ENCODE measurements around the gene MS4A6A.
A peak's percentile ranks its signal among the peaks of the same experiment; 100 is the strongest.
"Not testable (repeated sequence)": the region's sequence is repeated elsewhere in the genome, so short reads cannot be mapped to it uniquely, and the experiment has no call there.

The MS4A6A gene

GRCh38 chr11:60206616-60207015, 23.7 kb upstream of the MS4A6A start:
- no peaks in the 10 kb centered on the region for H3K4me1 ChIP-seq (ENCODE audit: control insufficient read depth, insufficient read depth, low read length, poor library complexity, severe bottlenecking)
- H3K4me3 ChIP-seq (ENCODE audit: extremely low read depth, insufficient read depth, low read length, poor library complexity, severe bottlenecking): no peak overlapping the region
- no peaks in the 10 kb centered on the region for H3K36me3 ChIP-seq (ENCODE audit: control insufficient read depth, insufficient read depth, low read length)
- 80% methylated on average over 1 of the region's 1 CpG; no CpG with 5 or more reads in 1 of the 2 experiments for WGBS, 2 experiments (ENCODE audit: insufficient coverage in 2 of 2)
- no peaks in the 10 kb centered on the region for H3K9me3 ChIP-seq (ENCODE audit: control insufficient read depth, low read length)
- no peak overlapping the region for H3K27ac ChIP-seq (ENCODE audit: low read depth, low read length, severe bottlenecking)

- Histone ChIP-seq H3K4me1 (ENCODE audit: control insufficient read depth, insufficient read depth, low read length, poor library complexity, severe bottlenecking) (no peaks in the 10 kb centered on the region), H3K36me3 (ENCODE audit: control insufficient read depth, insufficient read depth, low read length) (no peaks in the 10 kb centered on the region), H3K9me3 (ENCODE audit: control insufficient read depth, low read length) (no peaks in the 10 kb centered on the region), H3K27ac (ENCODE audit: low read depth, low read length, severe bottlenecking) (no peak overlapping the region), H3K4me3 (ENCODE audit: extremely low read depth, insufficient read depth, low read length, poor library complexity, severe bottlenecking) (no peak overlapping the region)
- WGBS, 2 experiments (ENCODE audit: insufficient coverage in 2 of 2): 77 to 95% methylated on average over 2 to 3 of the region's 4 CpGs
Measured at GRCh38 chr11:60204922-60205321, 22.0 kb upstream of the MS4A6A start.

- not testable (repeated sequence) for H3K4me1 ChIP-seq (ENCODE audit: control insufficient read depth, insufficient read depth, low read length, poor library complexity, severe bottlenecking); H3K9me3 ChIP-seq (ENCODE audit: control insufficient read depth, low read length); H3K36me3 ChIP-seq (ENCODE audit: control insufficient read depth, insufficient read depth, low read length); H3K4me3 ChIP-seq (ENCODE audit: extremely low read depth, insufficient read depth, low read length, poor library complexity, severe bottlenecking); H3K27ac ChIP-seq (ENCODE audit: low read depth, low read length, severe bottlenecking)
- 97% methylated on average over 10 of the region's 26 CpGs; no CpG with 5 or more reads in 1 of the 2 experiments for WGBS, 2 experiments (ENCODE audit: insufficient coverage in 2 of 2)
Measured at GRCh38 chr11:60201334-60201733, 18.5 kb upstream of the MS4A6A start.

GRCh38 chr11:60197442-60197841, 14.6 kb upstream of the MS4A6A start:
- Histone ChIP-seq H3K9me3 (ENCODE audit: control insufficient read depth, low read length) (no peaks in the 10 kb centered on the region), H3K27ac (ENCODE audit: low read depth, low read length, severe bottlenecking) (no peak overlapping the region), H3K4me3 (ENCODE audit: extremely low read depth, insufficient read depth, low read length, poor library complexity, severe bottlenecking) (no peak overlapping the region), H3K4me1 (ENCODE audit: control insufficient read depth, insufficient read depth, low read length, poor library complexity, severe bottlenecking) (no peaks in the 10 kb centered on the region), H3K36me3 (ENCODE audit: control insufficient read depth, insufficient read depth, low read length) (no peaks in the 10 kb centered on the region)
- no CpG with 5 or more reads among the region's 1 CpG for WGBS, 2 experiments (ENCODE audit: insufficient coverage in 2 of 2)

GRCh38 chr11:60195923-60196368, 13.1 kb upstream of the MS4A6A start:
- H3K27ac ChIP-seq (ENCODE audit: low read depth, low read length, severe bottlenecking): no peak overlapping the region
- WGBS, 2 experiments (ENCODE audit: insufficient coverage in 2 of 2): 88 to 93% methylated on average over 2 to 3 of the region's 4 CpGs

GRCh38 chr11:60194511-60194910, 11.6 kb upstream of the MS4A6A start:
- 67 to 100% methylated on average over 1 to 3 of the region's 3 CpGs for WGBS, 2 experiments (ENCODE audit: insufficient coverage in 2 of 2)
- peak overlapping the region; percentile 26 for H3K27ac ChIP-seq (ENCODE audit: low read depth, low read length, severe bottlenecking)
- H3K4me1 ChIP-seq (ENCODE audit: control insufficient read depth, insufficient read depth, low read length, poor library complexity, severe bottlenecking): no peaks in the 10 kb centered on the region
- no peaks in the 10 kb centered on the region for H3K9me3 ChIP-seq (ENCODE audit: control insufficient read depth, low read length)
- H3K36me3 ChIP-seq (ENCODE audit: control insufficient read depth, insufficient read depth, low read length): no peaks in the 10 kb centered on the region
- H3K4me3 ChIP-seq (ENCODE audit: extremely low read depth, insufficient read depth, low read length, poor library complexity, severe bottlenecking): no peak overlapping the region

More at GRCh38 chr11:60195923-60196368, 13.1 kb upstream of the MS4A6A start:
- no peak overlapping the region for H3K4me3 ChIP-seq (ENCODE audit: extremely low read depth, insufficient read depth, low read length, poor library complexity, severe bottlenecking)
- no peaks in the 10 kb centered on the region for H3K4me1 ChIP-seq (ENCODE audit: control insufficient read depth, insufficient read depth, low read length, poor library complexity, severe bottlenecking)
- H3K36me3 ChIP-seq (ENCODE audit: control insufficient read depth, insufficient read depth, low read length): no peaks in the 10 kb centered on the region
- H3K9me3 ChIP-seq (ENCODE audit: control insufficient read depth, low read length): no peaks in the 10 kb centered on the region

GRCh38 chr11:60193687-60194433, 11.0 kb upstream of the MS4A6A start:
- Histone ChIP-seq H3K4me3 (ENCODE audit: extremely low read depth, insufficient read depth, low read length, poor library complexity, severe bottlenecking) (no peak overlapping the region), H3K27ac (ENCODE audit: low read depth, low read length, severe bottlenecking) (peak overlapping the region; percentile 26), H3K9me3 (ENCODE audit: control insufficient read depth, low read length) (no peaks in the 10 kb centered on the region), H3K4me1 (ENCODE audit: control insufficient read depth, insufficient read depth, low read length, poor library complexity, severe bottlenecking) (no peaks in the 10 kb centered on the region), H3K36me3 (ENCODE audit: control insufficient read depth, insufficient read depth, low read length) (no peaks in the 10 kb centered on the region)
- WGBS, 2 experiments (ENCODE audit: insufficient coverage in 2 of 2): no CpG with 5 or more reads among the region's 1 CpG

GRCh38 chr11:60192564-60192963, 9.7 kb upstream of the MS4A6A start:
- not testable (repeated sequence) for H3K4me3 ChIP-seq (ENCODE audit: extremely low read depth, insufficient read depth, low read length, poor library complexity, severe bottlenecking); H3K9me3 ChIP-seq (ENCODE audit: control insufficient read depth, low read length); H3K4me1 ChIP-seq (ENCODE audit: control insufficient read depth, insufficient read depth, low read length, poor library complexity, severe bottlenecking); H3K36me3 ChIP-seq (ENCODE audit: control insufficient read depth, insufficient read depth, low read length); H3K27ac ChIP-seq (ENCODE audit: low read depth, low read length, severe bottlenecking)
- WGBS, 2 experiments (ENCODE audit: insufficient coverage in 2 of 2): 100% methylated on average over 1 of the region's 4 CpGs; no CpG with 5 or more reads in 1 of the 2 experiments

- not testable (repeated sequence) for H3K9me3 ChIP-seq (ENCODE audit: control insufficient read depth, low read length); H3K4me1 ChIP-seq (ENCODE audit: control insufficient read depth, insufficient read depth, low read length, poor library complexity, severe bottlenecking); H3K27ac ChIP-seq (ENCODE audit: low read depth, low read length, severe bottlenecking); H3K4me3 ChIP-seq (ENCODE audit: extremely low read depth, insufficient read depth, low read length, poor library complexity, severe bottlenecking); H3K36me3 ChIP-seq (ENCODE audit: control insufficient read depth, insufficient read depth, low read length)
- 92% methylated on average over 2 of the region's 3 CpGs; no CpG with 5 or more reads in 1 of the 2 experiments for WGBS, 2 experiments (ENCODE audit: insufficient coverage in 2 of 2)
Measured at GRCh38 chr11:60188481-60188880, 5.6 kb upstream of the MS4A6A start.

- WGBS, 2 experiments (ENCODE audit: insufficient coverage in 2 of 2): 82 to 100% methylated on average over 1 of the region's 2 CpGs
- H3K9me3 ChIP-seq (ENCODE audit: control insufficient read depth, low read length); H3K27ac ChIP-seq (ENCODE audit: low read depth, low read length, severe bottlenecking); H3K4me1 ChIP-seq (ENCODE audit: control insufficient read depth, insufficient read depth, low read length, poor library complexity, severe bottlenecking); H3K36me3 ChIP-seq (ENCODE audit: control insufficient read depth, insufficient read depth, low read length); H3K4me3 ChIP-seq (ENCODE audit: extremely low read depth, insufficient read depth, low read length, poor library complexity, severe bottlenecking): not testable (repeated sequence)
Measured at GRCh38 chr11:60186128-60186527, 3.2 kb upstream of the MS4A6A start.

- not testable (repeated sequence) for H3K4me3 ChIP-seq (ENCODE audit: extremely low read depth, insufficient read depth, low read length, poor library complexity, severe bottlenecking); H3K36me3 ChIP-seq (ENCODE audit: control insufficient read depth, insufficient read depth, low read length); H3K9me3 ChIP-seq (ENCODE audit: control insufficient read depth, low read length); H3K27ac ChIP-seq (ENCODE audit: low read depth, low read length, severe bottlenecking); H3K4me1 ChIP-seq (ENCODE audit: control insufficient read depth, insufficient read depth, low read length, poor library complexity, severe bottlenecking)
- 79 to 83% methylated on average over 2 of the region's 2 CpGs for WGBS, 2 experiments (ENCODE audit: insufficient coverage in 2 of 2)
Measured at GRCh38 chr11:60185512-60185827, 2.6 kb upstream of the MS4A6A start.
